Subcutaneous adipose tissue (tissue), 4 donors: Measurements from ENCODE around the gene HTR3A. TPM values are rescaled to one million over a fixed set of nuclear protein-coding genes. Genes with fewer than 3 reads are reported as not detected.

Source experiments
- CTCF ChIP-seq: fragments of 450-650 bp; IDR thresholded peaks from one replicate; pipeline ENCODE4 v1.5.1; 2016; ENCODE audit warnings: low read depth, mild to moderate bottlenecking, control low read depth, antibody characterized with exemption, moderate library complexity
- total RNA-seq, 4 donors: library from RNA; depleted of rRNA; stranded (reverse); fragments of >200 nt; gene quantifications; one replicate each; pipeline ENCODE4 v1.1.0, GENCODE V29; 2016

HTR3A gene
- total RNA-seq, 4 donors from 2014 or later = not detected

GRCh38 chr11:114019574-114019973 lies 44.7 kb downstream of the HTR3A start:
- no peak for TF ChIP-seq CTCF

GRCh38 chr11:114025329-114025907 lies 50.5 kb downstream of the HTR3A start:
- no peak for TF ChIP-seq CTCF

GRCh38 chr11:114026355-114026754 lies 51.4 kb downstream of the HTR3A start:
- TF ChIP-seq CTCF = no peak

- no peak for TF ChIP-seq CTCF
Measured at GRCh38 chr11:114027391-114027790, 52.5 kb downstream of the HTR3A start.

GRCh38 chr11:114027926-114028325 lies 53.0 kb downstream of the HTR3A start:
- TF ChIP-seq CTCF = no peak

GRCh38 chr11:114031246-114031966 lies 56.5 kb downstream of the HTR3A start:
- no peak for TF ChIP-seq CTCF

- TF ChIP-seq CTCF = no peak
Measured at GRCh38 chr11:114031967-114032320, 57.0 kb downstream of the HTR3A start.
